Suprapubic skin (tissue), 4 donors: Measurements from ENCODE around the gene BARHL1. TPM values are rescaled to one million over a fixed set of nuclear protein-coding genes. Genes with fewer than 3 reads are reported as not detected.

ENCODE experiments used
- DNase-seq, 2 donors: peaks; one replicate each; pipeline ENCODE4 v3.0.0-alpha.2; 2019; ENCODE audit warnings: low spot score in 2 of 2
- H3K27ac ChIP-seq: fragments of 200-600 bp; sonication (generic); one replicate; pipeline ENCODE4 v1.5.1; 2019
- H3K27me3 ChIP-seq: fragments of 200-600 bp; sonication (generic); one replicate; pipeline ENCODE4 v1.5.1; 2019
- H3K36me3 ChIP-seq: fragments of 200-600 bp; sonication (generic); one replicate; pipeline ENCODE4 v1.5.1; 2019
- H3K4me1 ChIP-seq: fragments of 200-600 bp; sonication (generic); one replicate; pipeline ENCODE4 v1.5.1; 2019
- H3K4me3 ChIP-seq: fragments of 200-600 bp; sonication (generic); one replicate; pipeline ENCODE4 v1.5.1; 2019; ENCODE audit warnings: mild to moderate bottlenecking
- H3K9me3 ChIP-seq: fragments of 200-600 bp; sonication (generic); one replicate; pipeline ENCODE4 v1.5.1; 2019
- EP300 ChIP-seq: sonication (generic); formaldehyde crosslinking; IDR thresholded peaks from one replicate; pipeline ENCODE4 v1.6.1; 2017; ENCODE audit warnings: antibody characterized with exemption
- POLR2A ChIP-seq, 2 donors: fragments of 450-650 bp; IDR thresholded peaks; one replicate each; pipeline ENCODE4 v1.6.1; 2017; ENCODE audit warnings: antibody characterized with exemption in 2 of 2, mild to moderate bottlenecking in 2 of 2, moderate library complexity in 2 of 2
- POLR2AphosphoS5 ChIP-seq, 3 donors: sonication (generic); formaldehyde crosslinking; IDR thresholded peaks; one replicate each; pipeline ENCODE4 v1.6.1; 2017; ENCODE audit warnings: antibody characterized with exemption in 3 of 3
- WGBS: methylation state at CpG from one replicate; pipeline ENCODE4 v1.1.5; 2018; 5-methylcytosine and 5-hydroxymethylcytosine counted together
- total RNA-seq, 4 donors: library from RNA; depleted of rRNA; stranded (reverse); fragments of >200 nt; gene quantifications; one replicate each; pipeline ENCODE4 v1.1.0, GENCODE V29; 2016
- TF ChIP-seq, protein P1 (sequence below), 2 donors: fragments of 200-600 bp in 1 of 2; fragments of 450-650 bp in 1 of 2; sonication (generic) in 1 of 2; IDR thresholded peaks; one replicate each; pipeline ENCODE4 v1.5.1; 2016 to 2019; ENCODE audit warnings: antibody characterized with exemption in 2 of 2, mild to moderate bottlenecking in 1 of 2, moderate library complexity in 1 of 2

The BARHL1 gene
- total RNA-seq, 4 donors from 2014 or later = not detected

DNA sequence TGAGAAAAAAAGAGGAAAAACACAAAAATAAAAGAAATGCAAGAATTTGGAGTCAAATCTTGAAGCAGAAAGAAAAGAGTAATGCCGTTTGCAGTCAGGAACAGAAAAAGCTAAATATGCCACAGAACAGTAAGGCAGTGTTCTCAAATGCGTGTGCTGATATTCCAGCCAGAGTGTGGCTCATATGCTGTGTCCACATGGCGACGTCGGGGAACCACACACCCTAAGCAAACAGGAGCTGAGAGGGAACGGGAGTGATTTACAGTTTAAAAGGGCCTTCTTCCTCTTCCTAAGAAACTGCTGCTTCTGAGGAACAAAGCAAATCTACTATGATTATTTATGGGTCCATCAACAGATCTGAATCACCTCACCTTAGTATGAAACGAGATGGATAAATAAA, 44.7 kb downstream of the BARHL1 start:
- H3K9me3 ChIP-seq = no peaks in the 10 kb centered on the region
- H3K27ac ChIP-seq = no peak overlapping the region
- no peak for DNase-seq
- H3K36me3 ChIP-seq = peaks cover 75% of the 10 kb centered on the region
- H3K27me3 ChIP-seq = no peaks in the 10 kb centered on the region
- TF ChIP-seq POLR2AphosphoS5 (IDR thresholded peaks at IDR 0.05) (no peak), POLR2A (IDR thresholded peaks at IDR 0.05) (no peak), EP300 (no peak)
- TF ChIP-seq, protein P1, sequence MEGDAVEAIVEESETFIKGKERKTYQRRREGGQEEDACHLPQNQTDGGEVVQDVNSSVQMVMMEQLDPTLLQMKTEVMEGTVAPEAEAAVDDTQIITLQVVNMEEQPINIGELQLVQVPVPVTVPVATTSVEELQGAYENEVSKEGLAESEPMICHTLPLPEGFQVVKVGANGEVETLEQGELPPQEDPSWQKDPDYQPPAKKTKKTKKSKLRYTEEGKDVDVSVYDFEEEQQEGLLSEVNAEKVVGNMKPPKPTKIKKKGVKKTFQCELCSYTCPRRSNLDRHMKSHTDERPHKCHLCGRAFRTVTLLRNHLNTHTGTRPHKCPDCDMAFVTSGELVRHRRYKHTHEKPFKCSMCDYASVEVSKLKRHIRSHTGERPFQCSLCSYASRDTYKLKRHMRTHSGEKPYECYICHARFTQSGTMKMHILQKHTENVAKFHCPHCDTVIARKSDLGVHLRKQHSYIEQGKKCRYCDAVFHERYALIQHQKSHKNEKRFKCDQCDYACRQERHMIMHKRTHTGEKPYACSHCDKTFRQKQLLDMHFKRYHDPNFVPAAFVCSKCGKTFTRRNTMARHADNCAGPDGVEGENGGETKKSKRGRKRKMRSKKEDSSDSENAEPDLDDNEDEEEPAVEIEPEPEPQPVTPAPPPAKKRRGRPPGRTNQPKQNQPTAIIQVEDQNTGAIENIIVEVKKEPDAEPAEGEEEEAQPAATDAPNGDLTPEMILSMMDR (IDR thresholded peaks at IDR 0.05) = no peak
- no peaks in the 10 kb centered on the region for H3K4me1 ChIP-seq
- WGBS = 85% methylated on average over 7 of the region's 7 CpGs
- H3K4me3 ChIP-seq = no peak overlapping the region

DNA sequence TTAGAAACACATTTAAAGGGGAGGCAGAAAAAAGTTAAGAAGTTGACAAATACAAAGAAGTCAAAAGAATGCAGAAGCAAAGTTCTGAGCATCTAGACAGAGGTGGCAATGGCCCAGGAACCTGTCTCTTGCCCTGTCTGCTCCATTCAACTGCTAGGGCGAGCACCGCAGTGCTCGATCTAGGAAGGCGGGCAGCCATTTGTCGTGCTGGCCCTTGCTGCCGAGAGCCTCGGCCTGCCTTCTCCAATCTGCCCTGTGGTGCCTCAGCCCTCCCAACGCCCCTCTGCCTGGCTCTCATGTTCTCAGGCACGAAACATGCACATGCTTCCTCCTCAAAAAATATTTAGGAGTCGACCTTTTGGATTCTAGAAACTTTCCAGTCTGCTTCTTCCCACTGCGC, 45.2 kb downstream of the BARHL1 start:
- no peak overlapping the region for H3K27ac ChIP-seq
- no peaks in the 10 kb centered on the region for H3K9me3 ChIP-seq
- no peaks in the 10 kb centered on the region for H3K27me3 ChIP-seq
- H3K4me1 ChIP-seq = no peaks in the 10 kb centered on the region
- WGBS = 87% methylated on average over 11 of the region's 11 CpGs
- H3K36me3 ChIP-seq = peaks cover 73% of the 10 kb centered on the region
- H3K4me3 ChIP-seq = no peak overlapping the region
- TF ChIP-seq POLR2A (IDR thresholded peaks at IDR 0.05) = no peak
- TF ChIP-seq, protein P1 (IDR thresholded peaks at IDR 0.05) = no peak
- TF ChIP-seq POLR2AphosphoS5 (IDR thresholded peaks at IDR 0.05) = no peak
- no peak for TF ChIP-seq EP300
- DNase-seq = no peak

DNA sequence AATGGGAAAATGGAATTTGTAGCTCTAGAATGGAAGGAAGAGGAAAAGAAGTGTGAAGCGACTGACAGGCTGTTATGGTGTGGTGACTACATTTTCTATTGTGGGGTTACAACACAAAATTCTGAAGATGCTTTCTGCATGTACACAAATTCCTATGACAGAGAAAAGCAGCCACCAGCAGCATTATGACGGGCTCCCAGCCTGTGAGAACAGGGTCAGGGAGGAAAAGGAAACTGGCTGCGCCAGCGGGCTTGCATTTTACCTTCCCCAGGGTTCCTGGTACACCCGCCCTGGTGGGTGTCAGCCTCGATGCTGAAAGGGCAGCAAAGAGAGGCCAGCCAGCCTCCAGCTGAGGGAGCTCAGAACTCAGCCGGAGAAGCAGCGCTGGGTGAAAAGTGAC, 46.3 kb downstream of the BARHL1 start:
- DNase-seq = no peak
- 95% methylated on average over 8 of the region's 8 CpGs for WGBS
- Histone ChIP-seq H3K4me3 (no peak overlapping the region), H3K27ac (no peak overlapping the region), H3K9me3 (no peaks in the 10 kb centered on the region), H3K27me3 (no peaks in the 10 kb centered on the region), H3K36me3 (peaks cover 64% of the 10 kb centered on the region), H3K4me1 (no peaks in the 10 kb centered on the region)
- TF ChIP-seq POLR2AphosphoS5 (IDR thresholded peaks at IDR 0.05) (no peak), POLR2A (IDR thresholded peaks at IDR 0.05) (no peak), EP300 (no peak)
- TF ChIP-seq, protein P1 (IDR thresholded peaks at IDR 0.05) = no peak

DNA sequence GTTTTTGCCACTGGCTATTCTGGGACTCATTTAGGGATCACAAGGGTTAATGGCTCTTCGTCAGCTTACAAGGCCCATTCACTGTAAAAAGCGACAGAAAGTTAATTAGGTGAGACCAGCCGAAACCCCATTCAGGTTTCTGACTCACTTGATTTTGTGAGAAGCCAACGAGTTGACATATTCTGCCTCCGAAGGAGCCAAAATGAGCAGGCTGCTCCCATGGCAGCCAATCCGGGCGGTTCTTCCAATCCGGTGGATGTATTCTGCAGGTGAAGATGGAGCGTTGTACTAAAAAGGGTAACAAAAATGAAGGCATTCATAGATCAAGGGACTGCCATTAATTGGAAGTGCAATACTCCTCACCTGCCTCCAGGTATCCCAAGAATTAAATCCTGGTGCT, 47.7 kb downstream of the BARHL1 start:
- H3K27ac ChIP-seq = no peak overlapping the region
- 90% methylated on average over 9 of the region's 9 CpGs for WGBS
- no peak for DNase-seq

DNA sequence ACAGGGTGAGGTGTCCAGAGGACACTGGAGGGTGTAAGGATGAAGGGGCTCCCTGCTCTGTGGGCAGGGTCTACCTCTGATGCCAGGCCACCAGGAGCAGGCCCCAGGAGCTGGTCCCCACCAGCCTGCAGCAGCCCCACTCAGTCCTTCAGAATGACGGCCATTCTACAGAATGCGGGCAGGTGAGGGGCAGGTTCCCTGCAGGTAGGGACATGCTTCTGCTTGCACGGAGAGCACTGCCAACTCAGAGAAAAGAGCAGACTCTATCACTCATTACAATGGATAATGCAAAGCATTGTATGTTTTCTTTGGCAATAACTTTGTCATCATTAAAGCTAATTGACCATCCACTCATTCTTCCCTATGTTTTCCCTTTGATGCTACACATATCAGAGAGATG, 48.4 kb downstream of the BARHL1 start:
- Histone ChIP-seq H3K9me3 (no peaks in the 10 kb centered on the region), H3K27ac (no peak overlapping the region), H3K4me3 (no peak overlapping the region), H3K36me3 (peaks cover 58% of the 10 kb centered on the region), H3K4me1 (no peaks in the 10 kb centered on the region), H3K27me3 (no peaks in the 10 kb centered on the region)
- 78% methylated on average over 3 of the region's 3 CpGs for WGBS
- TF ChIP-seq POLR2A (IDR thresholded peaks at IDR 0.05) = no peak
- TF ChIP-seq, protein P1 (IDR thresholded peaks at IDR 0.05) = no peak
- DNase-seq = no peak

More for the DNA sequence above, 47.7 kb downstream of the BARHL1 start:
- no peaks in the 10 kb centered on the region for H3K9me3 ChIP-seq
- no peak overlapping the region for H3K4me3 ChIP-seq
- no peaks in the 10 kb centered on the region for H3K27me3 ChIP-seq
- no peaks in the 10 kb centered on the region for H3K4me1 ChIP-seq
- H3K36me3 ChIP-seq = peaks cover 61% of the 10 kb centered on the region
- TF ChIP-seq POLR2A (IDR thresholded peaks at IDR 0.05) = no peak
- no peak for TF ChIP-seq EP300
- TF ChIP-seq POLR2AphosphoS5 (IDR thresholded peaks at IDR 0.05) = no peak
- TF ChIP-seq, protein P1 (IDR thresholded peaks at IDR 0.05) = no peak
